G401.6 (cell line): ENCODE data around the gene VPS33B.

Experiments used
- FAIRE-seq: peaks from 2 replicates; lab custom pipeline; 2012; peaks lifted over from hg19 to GRCh38; lab: Jason Lieb, UNC

VPS33B gene

DNA sequence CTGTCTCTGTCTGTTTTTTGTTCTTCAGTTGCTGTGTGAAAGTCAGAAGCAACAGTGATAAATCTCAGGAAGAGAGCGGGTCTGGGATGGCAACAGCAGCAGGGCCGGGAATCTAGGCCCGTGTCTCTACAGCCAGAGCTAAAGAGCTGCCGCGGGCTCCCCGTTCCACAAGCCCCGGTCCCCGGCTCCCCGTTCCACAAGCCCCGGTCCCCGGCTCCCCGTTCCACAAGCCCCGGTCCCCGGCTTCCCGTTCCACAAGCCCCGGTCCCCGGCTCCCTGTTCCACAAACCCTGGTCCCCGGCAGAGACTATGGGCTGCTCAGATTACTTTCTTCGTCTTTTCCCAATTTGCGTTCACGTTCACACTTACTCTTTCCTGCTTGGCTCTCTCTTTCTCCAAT lies 48.2 kb downstream of the VPS33B start:
- FAIRE-seq = no peak

DNA sequence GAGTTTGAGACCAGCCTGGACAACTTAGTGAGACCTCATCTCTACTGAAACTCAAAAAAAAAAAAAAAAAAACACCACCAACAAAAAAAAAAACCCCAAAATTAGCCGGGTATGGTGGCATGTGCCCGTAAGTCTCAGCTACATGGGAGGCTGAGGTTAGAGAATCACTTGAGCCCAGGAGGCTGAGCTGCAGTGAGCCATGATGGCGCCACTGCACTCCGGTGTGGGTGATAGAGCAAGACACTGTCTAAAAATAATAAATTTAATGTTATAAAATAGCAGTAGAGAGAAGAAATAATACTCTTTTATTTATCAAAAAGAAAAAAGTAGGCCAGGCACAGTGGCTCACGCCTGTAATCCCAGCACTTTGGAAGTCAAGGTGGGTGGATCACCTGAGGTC lies 50.3 kb downstream of the VPS33B start:
- no peak for FAIRE-seq

DNA sequence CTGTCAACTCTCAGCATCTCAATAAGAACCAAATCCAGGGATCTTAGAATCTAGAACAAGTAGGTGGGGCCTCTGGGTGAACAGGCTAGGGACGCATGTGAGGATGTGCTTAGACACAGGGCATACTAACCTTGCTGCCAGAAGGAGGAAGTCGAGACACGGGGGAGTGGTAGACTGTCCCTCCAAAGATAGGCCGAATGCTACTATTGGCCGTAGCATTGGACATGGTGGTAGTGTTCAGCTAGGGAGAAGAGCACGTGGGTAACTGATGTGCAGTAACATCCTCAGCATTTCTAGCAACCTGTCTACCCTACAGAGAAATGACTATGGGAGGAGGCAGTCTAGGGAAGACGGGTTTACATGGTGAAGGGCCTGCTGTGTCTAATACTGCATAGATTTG lies 52.1 kb downstream of the VPS33B start:
- FAIRE-seq = no peak

DNA sequence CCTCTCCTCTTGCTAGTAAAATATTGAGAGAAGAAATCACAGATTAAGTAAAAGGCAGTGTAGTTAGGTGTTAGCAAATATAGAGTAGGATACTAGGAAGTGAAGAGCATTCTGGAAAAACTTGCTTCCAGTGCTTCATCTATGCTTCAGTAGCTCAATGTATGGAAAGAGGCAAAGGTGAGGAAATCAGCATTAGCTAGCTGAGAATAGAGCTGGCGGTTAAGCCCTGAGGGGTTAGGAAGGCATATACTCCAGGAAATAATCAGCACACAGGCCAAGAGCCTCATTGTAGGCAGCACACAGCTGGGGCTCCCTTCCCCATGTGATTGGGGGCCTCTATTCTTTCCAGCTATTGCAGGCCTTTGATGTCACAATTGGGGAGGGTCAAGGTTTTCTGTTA lies 54.0 kb downstream of the VPS33B start:
- no peak for FAIRE-seq

DNA sequence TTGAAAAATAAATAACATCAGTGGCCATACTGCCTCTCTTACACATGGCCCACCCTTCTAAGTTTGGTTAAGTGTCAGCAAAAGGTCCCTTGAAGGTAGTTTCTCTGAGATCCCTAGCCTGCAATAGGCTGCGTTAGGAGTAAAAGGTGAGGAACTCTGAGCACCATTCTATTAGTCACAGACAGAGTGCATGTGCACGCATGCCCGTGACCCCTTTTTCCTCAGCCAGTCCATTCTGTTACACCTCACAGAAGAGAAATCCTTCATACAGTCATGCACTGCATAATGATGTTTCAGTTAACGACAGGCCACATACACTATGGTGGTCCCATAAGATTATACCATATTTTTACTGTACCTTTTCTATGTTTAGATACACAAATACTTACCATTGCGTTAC lies 55.2 kb downstream of the VPS33B start:
- no peak for FAIRE-seq

DNA sequence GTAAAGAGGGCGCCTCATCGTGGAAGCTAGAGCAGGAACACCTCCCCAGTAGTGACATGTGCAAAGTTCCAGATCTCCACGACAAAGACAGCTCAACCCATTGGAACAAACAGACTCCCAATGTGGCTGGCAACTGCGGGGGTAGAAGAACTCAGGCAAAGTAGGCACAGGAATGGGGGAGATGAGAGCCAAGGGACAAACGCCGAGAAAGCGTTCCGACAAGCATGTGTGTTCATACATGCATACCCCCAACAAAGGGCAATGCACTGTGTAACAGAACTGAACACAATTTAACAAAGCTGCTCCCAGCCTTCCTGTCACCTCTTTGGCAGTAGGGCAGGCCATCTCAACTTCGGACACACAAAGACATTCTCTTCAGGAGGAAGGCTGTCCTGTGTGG lies 56.1 kb downstream of the VPS33B start:
- FAIRE-seq = no peak

DNA sequence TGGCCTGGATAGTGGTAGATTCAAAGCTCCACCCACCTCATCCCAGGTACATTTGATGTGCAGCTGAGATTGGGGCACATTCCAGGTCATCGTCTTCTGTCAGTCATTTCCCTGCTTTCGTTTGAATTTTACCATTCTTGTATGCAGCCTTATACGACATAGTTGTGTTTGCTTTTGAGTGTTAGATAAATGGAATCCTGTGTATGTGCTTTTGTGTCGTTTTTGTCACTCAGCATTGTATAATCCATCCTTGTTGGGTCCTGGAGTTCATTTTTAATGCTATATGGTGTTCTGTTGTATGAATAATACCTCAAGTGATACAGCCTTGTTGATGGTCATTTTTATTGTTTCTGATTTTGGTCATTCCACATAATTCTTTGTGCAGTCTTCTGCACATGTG lies 60.4 kb downstream of the VPS33B start:
- no peak for FAIRE-seq

DNA sequence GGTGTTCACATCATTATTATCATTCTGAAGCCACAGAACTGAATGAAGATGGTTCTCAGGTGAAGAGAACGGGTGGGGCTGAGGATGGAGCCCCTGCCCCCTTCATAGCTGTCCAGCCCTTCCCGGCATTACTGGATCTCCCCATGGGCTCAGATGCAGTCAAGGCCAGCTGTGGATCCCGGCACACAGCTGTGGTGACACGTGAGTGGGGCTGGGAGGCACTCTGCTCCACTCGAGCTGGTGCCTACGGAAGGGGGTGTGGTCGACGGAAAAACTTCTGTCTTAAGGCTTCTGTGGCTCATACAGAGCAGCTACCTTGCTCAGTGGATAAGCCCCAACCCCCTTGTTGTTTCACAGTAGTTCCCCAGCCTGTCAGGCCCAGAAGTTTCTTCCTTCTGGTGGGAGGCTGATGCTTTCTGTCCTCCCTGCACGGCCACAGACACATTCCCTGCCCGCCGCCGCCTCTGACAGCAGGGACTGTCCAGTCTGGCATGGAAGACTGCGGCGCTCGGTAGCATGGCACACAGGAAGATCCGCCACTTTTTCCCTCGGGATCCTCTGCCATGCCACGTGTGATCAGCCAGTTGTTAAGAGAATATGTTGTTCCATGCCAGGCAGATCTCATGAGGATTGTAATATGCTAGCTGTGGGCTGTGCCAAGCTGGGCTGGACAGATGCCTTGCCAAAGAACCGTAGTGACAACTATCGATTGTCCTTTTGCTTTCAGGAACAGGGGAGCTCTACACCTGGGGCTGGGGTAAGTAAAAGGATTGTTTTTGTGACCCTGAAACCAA lies 61.9 kb downstream of the VPS33B start:
- no peak for FAIRE-seq

DNA sequence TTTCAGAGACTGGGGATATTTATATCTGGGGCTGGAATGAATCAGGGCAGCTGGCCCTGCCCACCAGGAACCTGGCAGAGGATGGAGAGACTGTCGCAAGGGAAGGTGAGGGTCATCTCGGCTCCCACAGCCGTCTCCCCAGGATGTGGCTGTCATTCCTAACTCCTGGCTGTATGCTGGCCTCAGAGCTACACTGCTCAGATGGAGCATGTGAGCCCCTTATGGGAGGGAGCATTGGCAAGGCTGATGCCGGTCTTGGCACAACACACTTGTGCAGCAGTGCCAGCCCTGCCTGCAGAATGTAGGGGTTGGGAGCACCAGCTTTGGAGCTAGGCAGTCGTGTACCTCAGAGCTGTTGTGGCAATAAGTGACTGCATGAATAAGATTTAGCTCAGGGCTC lies 62.5 kb downstream of the VPS33B start:
- FAIRE-seq = no peak

DNA sequence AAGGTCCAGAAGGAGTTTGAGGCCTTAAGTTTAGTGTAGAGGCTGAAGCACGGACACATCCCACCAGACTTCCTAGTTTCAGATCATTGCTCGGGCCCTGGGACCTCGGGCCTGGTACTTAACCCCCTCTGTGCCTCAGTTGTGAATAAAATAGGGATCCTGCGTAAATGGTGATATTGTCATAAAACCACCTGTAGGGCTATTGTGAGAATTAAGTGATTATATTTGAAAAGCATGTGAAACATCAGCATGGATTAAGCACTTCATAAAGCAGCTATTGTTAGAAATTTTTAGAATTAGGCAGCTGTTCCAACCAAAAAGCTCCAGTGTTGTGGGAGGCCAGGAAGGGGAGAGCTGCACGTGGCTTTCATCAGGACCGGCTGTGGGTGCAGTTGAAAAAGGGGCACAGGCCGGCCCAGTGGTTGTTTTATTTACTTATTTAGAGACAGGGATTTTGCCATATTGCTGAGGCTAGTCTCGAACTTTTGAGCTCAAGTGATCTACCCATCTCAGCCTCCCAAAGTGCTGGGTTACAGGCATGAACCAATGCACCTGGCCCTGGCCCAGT lies 63.3 kb downstream of the VPS33B start:
- FAIRE-seq = no peak

DNA sequence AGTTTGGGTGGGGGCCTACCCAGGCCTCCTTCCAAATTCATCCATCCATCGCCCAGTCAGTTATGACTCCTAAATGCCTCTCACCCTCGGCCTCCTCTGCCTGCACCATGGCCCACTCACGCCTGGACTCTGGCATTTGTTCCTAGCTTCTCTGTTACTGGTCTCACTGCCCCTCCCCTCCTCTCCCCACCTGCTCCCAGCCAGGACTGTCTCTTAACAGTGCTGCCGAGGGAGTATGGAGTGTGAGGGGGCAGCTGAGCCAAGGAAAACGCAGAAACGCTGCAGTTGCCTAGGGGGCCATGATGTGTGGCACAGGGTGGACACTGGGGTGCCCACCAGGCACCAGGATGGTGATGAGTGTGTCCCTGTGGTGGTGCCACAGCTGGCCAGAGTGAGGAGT lies 64.6 kb downstream of the VPS33B start:
- no peak for FAIRE-seq

DNA sequence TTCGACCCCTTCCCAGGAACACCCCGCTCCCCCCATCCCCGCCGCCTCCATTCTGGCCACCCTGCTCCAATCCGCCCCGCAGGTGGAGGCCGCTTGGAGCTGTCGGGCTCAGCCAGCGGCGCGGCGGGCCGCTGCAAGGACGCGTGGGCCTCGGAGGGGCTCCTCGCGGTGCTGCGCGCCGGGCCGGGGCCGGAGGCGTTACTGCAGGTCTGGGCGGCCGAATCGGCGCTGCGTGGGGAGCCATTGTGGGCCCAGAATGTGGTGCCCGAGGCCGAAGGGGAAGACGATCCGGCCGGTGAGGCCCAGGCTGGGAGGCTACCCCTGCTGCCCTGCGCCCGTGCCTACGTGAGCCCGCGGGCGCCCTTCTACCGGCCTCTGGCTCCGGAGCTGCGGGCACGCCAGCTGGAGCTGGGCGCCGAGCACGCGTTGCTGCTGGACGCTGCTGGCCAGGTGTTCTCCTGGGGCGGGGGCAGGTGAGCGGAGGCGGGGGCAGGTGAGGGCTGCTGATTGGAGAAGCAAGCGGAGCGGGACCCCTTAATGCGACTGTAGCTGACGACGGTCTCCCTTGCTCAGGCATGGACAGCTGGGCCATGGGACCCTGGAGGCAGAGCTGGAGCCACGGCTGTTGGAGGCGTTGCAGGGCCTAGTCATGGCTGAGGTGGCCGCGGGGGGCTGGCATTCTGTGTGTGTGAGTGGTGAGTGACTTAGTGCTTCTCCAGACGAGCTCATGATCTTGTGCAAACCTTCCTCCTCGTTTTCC lies 65.2 kb downstream of the VPS33B start:
- no peak for FAIRE-seq

DNA sequence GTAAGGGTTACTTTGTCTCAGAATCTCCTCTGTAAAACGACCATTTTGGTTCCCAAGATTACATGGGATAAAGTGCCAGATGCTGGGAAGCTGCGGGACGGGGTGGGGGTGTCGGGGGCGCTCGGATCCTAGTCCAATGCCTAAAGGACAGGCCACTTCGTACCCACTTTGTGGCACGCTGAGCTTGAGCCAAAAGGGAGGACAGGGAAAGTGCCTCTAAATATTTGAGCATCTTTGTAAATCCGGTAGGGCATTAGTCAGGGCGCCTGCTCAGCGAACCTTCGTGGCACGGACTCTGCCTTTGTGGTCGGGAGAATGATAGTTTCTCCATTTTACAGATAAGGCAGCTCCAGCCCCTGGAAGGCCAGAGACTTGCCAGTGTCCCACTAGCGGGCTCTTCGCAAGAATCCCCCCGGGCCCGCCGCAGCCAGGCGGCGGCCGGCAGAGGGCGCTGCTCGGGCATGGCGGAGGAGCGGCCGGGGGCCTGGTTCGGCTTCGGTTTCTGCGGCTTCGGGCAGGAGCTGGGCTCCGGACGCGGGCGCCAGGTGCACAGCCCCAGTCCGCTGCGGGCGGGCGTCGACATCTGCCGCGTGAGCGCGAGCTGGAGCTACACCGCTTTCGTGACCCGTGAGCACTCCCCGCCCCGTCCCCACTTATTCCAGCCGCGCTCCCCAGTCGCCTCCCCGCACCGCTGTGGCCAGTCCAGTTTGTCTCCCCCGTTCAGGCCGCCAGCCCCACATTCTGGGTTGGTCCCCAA lies 65.9 kb downstream of the VPS33B start:
- no peak for FAIRE-seq

DNA sequence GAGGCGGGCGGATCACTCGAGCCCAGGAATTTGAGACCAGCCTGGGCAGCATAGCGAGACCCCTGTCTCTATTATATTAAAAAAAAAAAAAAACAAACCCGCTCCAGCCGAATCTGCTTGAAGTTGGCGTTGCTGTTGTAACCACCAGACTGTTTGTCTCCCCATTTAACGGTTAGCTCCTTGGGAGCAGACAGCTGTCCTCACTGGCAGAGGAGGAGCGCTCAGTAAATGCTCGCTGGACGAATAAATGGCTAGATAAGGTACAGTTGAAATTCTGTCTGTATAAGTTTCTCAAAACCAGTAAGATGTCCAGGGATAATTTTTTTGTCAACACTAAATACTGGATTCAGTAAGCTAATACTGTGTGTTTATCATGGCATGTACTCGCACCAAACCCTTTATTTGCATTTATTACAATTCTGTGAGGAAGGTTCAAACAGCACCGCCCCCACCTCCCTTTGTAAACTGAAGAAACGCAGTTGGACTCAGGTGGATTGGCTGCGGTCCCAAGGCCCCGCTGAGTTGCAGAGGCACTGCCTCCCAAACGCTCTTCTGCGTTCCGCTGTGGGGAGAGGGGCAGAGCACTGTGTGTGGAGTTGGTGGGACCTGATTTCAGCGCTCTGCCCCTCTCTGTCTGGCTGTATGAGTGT lies 66.6 kb downstream of the VPS33B start:
- no peak for FAIRE-seq

DNA sequence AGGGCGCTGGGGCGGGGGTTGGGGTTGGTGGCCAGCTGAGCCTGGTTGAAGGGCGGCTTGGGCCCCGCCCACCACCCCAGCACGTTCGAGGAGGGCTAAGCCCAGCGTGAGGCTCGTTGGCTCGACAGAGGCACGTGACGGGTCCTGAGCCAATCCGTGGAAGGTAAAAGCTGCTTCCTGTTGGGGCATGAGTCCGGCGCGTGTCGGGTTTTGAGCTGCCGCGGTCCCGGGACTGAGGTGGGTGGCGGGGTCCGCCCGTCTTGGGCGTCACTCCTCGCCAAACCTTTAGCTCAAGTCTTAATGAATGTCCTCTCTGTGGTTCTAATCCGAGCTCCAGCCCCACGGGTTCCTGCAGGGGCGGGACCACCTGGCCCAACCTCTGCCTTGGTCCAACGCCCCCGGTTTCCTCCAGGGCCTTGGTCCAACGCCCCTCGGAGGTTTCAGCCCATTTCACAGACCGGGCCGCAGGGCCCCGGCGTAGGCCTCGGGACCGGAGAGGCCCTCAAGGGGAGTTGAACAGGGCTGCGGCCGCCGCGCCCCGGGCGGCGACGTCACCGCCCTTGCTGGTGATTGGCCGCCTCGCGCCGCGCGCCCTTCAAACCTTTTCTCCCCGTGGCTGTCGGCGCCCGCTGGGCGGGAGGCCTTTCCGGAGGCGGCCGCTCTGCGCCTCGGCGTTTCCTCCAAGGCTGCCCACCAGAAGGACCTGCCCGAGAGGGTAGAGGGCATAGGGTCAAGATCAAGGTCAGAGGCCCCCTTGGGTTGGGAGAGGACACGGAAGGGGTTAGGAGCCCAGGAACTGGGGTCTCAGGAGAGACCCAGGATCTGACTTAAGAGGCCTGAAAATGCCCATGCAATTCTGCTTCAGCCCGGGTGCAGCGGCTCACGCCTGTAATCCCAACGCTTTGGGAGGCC lies 67.4 kb downstream of the VPS33B start, which contains the start of gene RCCD1:
RCCD1 (plus strand) TSS at position 173 of the 912 bp plus-strand sequence. CDS start 1,851 bp downstream, outside the sequence.
- no peak for FAIRE-seq

DNA sequence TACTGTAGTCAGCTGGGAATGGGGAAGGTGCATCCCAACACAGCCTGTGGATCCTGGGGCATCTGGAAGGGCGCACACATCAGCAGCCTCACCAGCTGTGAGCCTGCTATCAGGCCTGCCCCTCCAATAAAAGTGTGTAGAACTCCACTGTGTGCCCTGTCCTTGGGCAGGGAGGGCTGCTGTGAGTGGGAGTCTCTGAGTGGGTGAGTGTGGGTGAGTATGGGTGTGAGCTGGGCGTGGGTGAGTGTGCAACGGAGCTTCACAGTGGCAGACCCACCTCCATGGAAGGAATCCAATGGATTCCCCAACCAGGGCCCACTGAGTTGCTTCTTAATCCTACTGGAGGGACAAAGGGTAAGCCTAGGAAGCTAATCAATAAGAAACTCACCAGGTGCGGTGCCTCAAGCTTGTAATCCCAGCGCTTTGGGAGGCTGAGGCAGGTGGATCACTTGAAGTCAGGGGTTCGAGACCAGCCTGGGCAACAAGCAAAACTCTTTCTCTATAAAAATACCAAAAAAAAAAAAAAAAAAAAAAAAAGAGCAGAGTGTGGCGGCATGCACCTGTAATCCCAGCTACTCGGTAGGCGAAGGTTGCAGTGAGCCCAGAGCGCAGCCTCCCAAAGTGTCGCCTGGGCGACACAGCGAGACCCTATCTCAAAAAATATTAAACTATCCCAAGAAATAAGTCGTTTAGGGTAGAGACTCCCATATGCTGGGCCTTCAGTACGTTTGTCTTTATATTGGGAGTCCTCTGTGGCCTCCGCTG lies 68.3 kb downstream of the VPS33B start:
- FAIRE-seq = no peak

DNA sequence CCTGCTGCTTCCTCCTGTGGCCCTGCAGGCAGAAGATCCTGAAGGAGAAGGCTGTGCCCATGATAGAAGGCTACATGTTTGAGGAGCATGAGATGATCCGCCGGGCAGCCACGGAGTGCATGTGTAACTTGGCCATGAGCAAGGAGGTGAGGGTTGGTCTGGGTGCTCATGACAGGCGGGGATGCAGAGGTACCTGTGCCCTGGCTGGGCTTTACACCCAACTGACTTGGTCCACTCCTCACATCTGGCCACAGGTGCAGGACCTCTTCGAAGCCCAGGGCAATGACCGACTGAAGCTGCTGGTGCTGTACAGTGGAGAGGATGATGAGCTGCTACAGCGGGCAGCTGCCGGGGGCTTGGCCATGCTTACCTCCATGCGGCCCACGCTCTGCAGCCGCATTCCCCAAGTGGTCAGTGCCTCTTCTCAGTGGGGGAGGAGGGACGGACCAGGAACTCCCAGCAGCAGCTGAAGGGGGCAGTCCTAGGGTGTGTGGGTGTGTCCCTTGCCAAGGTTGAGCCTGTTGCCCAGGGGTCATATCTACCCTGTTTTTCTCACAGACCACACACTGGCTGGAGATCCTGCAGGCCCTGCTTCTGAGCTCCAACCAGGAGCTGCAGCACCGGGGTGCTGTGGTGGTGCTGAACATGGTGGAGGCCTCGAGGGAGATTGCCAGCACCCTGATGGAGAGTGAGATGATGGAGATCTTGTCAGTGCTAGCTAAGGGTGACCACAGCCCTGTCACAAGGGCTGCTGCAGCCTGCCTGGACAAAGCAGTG lies 69.3 kb downstream of the VPS33B start:
- FAIRE-seq = no peak

DNA sequence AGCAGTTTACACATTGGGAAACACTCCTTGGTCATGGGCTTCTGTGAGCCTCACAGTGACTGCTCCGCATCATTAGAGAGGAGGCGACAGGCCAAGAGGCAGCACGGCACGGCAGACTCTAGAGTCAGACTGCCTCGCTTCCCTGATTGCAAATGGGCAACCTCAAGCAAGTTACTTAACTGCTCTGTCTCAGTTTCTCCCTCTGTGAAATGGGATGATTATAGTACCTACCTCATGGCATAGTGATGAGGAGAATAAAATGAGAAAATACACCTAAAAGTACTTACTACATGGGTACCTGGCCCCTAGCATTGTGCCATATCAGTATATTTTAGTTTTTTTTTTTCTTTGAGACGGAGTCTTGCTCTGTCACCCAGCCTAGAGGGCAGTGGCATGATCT lies 71.7 kb downstream of the VPS33B start:
- FAIRE-seq = no peak

DNA sequence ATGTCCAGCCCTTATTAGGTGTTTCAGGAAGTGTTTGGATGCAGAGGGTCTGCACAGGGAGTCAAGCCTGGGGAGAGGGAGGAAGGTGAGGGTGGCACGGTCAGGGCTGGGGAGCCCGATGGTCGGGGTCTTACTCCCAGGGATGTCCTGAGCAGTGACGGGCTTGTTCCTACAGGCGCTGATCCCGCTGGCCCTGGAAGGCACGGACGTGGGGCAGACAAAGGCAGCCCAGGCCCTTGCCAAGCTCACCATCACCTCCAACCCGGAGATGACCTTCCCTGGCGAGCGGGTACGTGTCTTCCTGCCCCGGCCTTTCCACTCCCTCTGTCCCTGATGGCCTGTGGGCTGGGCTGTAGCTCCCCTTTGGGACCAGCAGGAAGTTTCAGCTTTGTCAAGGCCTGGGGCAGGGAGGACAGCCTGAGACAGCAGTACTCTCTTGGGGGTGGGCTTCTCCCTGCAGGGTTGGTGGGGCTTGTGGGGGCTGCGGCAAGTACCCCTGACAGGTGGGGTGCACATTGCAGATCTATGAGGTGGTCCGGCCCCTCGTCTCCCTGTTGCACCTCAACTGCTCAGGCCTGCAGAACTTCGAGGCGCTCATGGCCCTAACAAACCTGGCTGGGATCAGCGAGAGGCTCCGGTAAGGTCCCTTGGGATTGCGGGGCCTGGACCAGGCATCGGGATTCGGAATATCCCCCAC lies 72.3 kb downstream of the VPS33B start:
- FAIRE-seq = no peak
